ENCODE results near the gene SH3PXD2A.
A peak's percentile ranks its signal among the peaks of the same experiment; 100 is the strongest.

SH3PXD2A gene

DNA sequence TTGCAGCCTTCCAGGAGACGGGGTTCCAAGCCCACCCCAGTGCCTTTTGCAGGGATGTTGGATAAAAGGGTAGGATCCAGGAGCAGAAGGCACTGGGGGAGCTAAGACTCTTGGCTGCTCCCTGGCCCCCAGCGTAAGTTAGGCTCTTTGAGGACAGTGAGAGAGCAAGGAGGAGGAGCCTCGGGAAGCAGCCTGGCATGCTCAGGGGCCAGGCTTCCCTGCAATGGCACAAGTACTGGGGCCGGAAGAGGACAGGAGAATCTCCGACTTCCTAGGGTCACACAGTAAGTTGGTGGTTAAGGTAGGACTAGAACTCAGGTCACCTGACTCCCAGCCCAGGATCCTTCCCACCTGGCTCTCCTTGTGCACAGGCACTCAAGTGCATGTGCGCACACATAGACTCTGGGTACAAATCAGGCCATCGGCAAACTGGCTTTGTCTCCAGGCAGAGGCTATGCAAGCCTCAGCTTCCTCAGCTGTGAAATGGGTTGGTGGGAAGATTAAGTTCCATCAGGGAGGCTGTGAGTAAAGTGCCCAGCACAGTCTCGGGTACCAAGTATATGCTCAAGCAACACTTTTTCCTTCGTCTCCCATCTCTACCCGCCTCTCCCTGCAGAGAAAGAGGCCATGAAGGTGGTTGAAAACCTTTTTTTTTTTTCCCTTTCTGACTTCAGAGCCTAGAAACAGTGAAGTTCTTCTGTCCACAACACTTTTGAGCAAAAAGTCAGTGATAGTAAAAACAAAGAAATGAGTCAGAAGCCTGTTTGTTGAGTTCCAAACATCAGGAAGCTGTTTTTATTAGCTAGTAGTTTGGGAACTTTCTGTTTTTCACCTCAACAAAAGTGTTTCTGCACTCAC lies 282.8 kb downstream of the SH3PXD2A start:
- no peak for DNase-seq (ENCODE audit: extremely low read depth in 1 of 2, low read depth in 1 of 2)

DNA sequence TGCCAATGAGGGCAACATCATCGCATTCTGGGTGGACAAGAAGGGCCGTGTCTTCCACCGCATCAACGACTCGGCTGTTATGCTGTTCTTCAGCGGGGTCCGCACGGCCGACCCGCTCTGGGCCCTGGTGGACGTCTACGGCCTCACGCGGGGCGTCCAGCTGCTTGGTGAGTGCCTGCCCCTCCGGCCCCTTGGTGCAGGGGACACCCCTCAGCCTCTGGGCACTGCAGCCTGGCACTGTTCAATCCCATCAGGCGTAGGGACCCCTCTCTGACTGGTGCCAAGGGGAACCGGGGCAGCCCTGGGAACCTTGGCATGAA lies 283.8 kb downstream of the SH3PXD2A start:
- no peak for DNase-seq (ENCODE audit: extremely low read depth in 1 of 2, low read depth in 1 of 2)

GRCh38 chr10:103570844-103571655 lies 284.3 kb downstream of the SH3PXD2A start:
- DNase-seq (ENCODE audit: extremely low read depth in 1 of 2, low read depth in 1 of 2), result no peak

DNA sequence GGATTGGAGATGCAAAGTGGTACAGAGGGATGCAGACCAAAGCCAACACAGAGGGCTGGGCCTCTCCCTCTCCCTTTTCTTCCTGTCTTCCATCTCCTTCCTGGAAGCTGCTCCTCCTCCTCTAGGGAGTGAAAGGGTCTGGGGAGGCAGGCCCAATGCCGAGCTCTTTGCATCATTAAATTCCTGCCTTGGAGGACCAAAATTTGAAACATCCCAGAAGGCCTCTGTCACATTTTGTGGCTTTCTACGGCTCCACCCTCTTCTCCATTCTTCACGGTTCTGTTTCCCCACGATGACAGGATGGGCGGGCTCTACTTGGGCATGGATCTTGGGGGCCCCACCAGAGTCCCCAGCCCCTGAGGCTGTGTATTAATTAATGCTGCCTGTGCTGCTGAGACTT lies 285.5 kb downstream of the SH3PXD2A start:
- no peak for DNase-seq (ENCODE audit: extremely low read depth in 1 of 2, low read depth in 1 of 2)

DNA sequence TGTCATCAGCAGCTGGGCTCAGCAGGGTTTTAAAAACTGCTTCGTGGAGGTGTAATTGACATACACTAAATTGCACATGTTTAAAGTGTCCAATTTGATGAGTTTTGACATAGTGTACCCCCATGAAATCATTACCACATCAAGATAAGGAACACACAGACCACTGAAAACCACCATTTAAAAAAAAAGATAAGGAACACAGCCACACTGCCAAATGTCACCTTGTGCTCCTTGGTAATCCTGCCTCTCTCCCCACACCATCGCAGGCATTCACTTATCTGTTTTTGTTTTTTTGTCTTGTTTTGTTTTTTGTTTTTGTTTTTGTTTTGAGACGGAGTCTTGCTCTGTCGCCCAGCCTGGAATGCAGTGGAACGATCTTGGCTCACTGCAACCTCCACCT lies 286.9 kb downstream of the SH3PXD2A start:
- no peak for DNase-seq (ENCODE audit: extremely low read depth in 1 of 2, low read depth in 1 of 2)

DNA sequence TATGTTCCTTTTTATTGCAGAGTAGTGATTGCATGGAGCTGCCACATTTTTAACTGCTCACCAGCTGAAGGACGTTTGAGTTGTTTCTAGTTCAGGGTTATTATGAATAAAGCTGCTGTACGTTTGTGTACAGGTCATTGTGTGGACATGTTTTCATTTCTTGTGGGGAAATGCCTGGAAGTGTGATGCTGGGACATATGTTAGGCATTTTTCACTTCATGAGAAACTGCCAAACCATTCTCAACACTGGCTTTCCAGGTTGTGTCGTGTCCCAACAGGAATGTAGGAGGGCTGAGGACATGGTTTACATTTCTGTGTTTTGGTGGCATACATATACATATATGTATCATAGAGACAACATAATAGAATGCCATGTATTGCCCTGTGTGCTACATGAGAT lies 288.8 kb downstream of the SH3PXD2A start:
- no peak for DNase-seq (ENCODE audit: extremely low read depth in 1 of 2, low read depth in 1 of 2)

DNA sequence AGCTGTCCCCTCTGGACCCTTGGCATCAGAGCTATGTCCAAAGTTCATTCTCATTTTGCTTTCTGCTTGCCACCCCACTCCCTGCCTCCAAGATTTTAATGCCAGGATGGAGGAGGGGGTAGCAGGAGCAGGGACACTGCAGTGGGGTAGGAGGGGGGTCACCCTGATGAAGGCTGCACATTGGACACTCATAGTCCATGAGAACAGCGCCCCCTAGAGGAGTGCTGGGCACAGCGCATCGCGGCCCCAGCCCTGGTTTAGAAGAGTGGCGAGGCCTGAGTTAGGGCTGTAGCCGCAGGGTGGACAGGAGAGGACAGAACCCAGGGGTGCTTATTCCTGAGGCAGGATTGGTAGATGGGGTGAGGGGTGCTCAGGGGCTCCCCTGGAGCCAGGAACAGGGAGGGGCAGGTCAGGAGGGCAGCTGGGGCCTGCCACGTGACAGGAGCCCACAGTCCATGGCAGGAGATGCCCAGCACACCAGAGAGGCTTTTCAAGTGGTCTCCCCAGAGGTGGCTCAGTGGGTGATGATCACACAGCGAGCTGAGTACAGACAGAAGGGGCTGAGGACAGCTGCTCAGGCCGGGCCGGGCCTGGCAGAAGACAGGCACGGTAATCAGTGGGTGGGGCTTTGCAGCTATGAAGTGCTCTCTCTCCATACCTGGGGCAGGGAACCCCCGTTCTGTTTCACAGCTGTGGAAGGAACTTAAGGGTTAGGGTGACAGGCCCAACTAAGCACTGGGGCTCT lies 290.4 kb downstream of the SH3PXD2A start:
- DNase-seq (ENCODE audit: extremely low read depth in 1 of 2, low read depth in 1 of 2), result peak in 1 of 2 donors; percentile 36

GRCh38 chr10:103564116-103564501 lies 291.3 kb downstream of the SH3PXD2A start:
- no peak for DNase-seq (ENCODE audit: extremely low read depth in 1 of 2, low read depth in 1 of 2)

- no peak for DNase-seq (ENCODE audit: extremely low read depth in 1 of 2, low read depth in 1 of 2)
These were observed 291.9 kb downstream of the SH3PXD2A start for GRCh38 chr10:103563231-103564115.

- DNase-seq (ENCODE audit: extremely low read depth in 1 of 2, low read depth in 1 of 2), result no peak
These were observed 293.0 kb downstream of the SH3PXD2A start for GRCh38 chr10:103562383-103562782.

DNA sequence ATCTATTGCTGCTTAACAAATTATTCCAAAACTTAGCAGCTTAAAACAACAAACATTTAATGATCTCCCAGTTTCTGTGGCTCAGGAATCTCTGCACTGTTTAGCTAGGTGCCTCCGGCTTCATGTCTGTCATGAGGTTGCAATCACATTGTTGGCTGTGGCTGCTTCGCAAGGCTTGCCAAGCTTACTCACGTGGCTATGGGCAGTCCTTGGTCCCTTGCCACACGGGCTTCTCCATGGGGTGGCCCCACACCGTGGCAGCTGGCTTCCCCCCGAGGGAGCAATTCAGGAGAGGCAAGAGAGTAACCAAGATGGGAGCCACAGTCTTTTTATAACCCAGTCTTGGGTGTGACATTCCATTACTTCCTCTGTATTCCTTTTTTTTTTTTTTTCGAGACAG lies 294.5 kb downstream of the SH3PXD2A start:
- no peak for DNase-seq (ENCODE audit: extremely low read depth in 1 of 2, low read depth in 1 of 2)

GRCh38 chr10:103559776-103560175 lies 295.6 kb downstream of the SH3PXD2A start:
- no peak for DNase-seq (ENCODE audit: extremely low read depth in 1 of 2, low read depth in 1 of 2)

DNA sequence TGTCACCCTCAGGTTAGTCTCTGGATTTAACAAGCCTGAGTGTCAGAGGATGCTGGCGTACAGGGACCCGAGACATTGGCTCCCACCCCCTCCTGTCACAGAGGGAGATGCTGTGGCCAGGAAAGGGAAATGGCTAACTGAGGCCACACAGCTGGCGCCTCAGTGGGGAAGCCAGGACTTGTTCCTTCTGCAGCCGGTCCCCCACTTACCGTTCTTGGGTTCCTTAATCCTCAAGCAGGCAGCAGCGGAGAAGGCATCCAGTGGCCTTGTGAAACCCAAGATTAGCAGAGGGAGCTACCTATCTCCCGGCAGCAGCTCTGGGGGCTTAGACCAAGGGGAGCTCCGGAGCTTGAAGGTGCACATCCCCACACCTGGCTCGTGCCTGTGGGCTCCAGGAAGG lies 296.5 kb downstream of the SH3PXD2A start:
- DNase-seq (ENCODE audit: extremely low read depth in 1 of 2, low read depth in 1 of 2), result no peak

- no peak for DNase-seq (ENCODE audit: extremely low read depth in 1 of 2, low read depth in 1 of 2)
These were observed 297.9 kb downstream of the SH3PXD2A start for GRCh38 chr10:103557455-103557854.

DNA sequence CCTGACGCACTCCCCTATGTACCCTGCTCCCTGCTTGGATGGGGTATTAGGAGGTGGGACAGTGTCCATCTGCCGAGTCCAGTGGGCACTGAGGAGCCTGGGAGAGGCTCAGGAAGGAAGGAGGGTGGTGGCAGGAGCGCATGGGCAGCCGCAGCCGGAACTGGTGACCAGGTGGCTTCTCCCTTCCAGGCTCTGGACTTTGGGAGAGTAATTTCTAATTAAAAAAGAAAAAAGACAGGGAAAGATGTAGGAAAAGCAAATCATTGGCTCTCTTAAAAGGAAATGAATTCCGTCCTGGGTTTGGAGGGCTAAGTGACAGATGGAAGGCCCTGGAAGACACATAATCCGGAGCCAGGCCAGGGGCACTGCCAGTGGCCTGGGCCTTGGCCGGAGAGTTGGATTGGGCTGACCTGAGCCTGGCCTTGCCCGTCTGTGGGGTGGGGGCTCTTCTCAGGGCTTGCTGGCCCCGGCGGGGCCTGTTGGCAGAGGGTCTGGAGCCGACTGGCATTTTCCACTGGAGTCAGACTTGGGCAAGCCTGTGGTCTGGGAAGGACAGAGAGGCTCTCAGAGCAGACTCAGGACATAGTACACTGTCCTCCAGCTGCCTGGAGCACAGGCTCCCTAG lies 298.9 kb downstream of the SH3PXD2A start:
- no peak for DNase-seq (ENCODE audit: extremely low read depth in 1 of 2, low read depth in 1 of 2)

DNA sequence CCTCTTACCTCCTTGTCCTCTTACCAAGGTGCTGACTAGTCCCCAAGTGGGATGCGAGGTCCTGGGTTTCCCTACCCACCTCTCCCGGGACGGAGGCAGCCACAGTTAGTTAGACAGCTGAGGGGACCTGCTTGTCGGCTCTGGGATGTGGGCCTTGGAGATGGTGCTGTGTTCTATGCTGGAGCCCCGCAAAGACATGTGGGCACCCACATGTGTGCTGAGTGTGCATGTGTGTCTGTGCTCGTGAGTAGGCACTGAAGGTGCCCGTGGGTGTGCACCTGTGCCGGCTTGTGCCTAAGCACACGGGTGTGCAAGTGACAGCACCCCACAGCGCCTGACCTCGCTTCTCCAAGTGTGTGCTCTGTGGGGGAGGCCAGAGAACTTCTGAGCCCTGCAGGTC lies 299.7 kb downstream of the SH3PXD2A start:
- DNase-seq (ENCODE audit: extremely low read depth in 1 of 2, low read depth in 1 of 2), result no peak

DNA sequence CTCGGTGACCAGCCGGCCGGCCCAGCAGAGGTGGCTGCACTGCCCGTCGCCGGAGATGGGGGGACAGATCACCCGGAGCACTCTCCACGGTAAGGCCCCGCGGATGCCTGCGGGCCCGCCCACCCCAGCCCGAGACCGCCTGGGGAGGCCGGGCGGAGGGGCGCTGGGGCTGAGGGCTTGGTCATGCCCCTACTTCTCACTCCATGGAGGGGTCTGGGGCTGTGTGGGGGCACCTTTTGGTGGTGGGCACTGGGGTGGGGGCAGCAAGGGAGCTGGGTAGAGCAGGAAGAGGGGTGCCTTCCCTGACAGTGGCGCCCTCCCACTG lies 300.1 kb downstream of the SH3PXD2A start:
- no peak for DNase-seq (ENCODE audit: extremely low read depth in 1 of 2, low read depth in 1 of 2)

GRCh38 chr10:103554488-103555324 lies 300.7 kb downstream of the SH3PXD2A start:
- DNase-seq (ENCODE audit: extremely low read depth in 1 of 2, low read depth in 1 of 2), result no peak

DNA sequence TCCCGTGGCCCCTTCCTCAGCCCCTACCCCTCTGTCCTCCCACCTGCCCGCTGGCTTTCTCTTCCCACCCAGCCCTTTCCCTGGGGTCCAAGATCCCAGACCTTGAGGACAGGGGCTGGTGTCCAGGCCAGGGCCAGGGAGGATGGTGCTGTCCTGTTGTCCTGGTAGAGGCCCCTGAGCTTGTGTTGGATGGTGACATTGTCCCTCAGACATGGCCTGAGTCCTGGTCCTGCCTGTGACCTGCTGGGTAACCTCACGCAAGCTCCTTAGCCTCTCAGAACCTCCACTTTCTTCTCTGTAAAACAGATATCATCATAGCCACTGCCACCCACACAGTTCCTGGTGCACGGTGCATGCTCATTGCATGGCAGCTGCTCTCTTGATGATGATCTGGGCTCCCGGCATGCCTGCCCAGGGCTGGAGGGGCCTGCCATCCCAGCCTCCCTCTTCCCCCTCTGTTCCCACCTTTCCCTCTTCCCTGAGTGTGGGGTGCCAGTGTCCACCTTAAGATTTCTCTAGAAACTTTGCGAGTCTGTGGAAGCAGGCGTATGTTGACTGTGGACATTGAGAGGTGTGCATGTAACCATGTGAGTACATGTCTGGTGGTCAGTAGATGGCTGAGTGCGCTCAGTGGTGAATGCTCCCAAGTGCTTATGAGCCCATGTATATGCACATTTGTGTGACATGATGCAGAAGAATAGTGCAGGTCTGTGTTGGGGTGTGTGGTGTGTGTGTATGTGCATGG lies 301.5 kb downstream of the SH3PXD2A start:
- peak; percentile 26 to 64 for DNase-seq (ENCODE audit: extremely low read depth in 1 of 2, low read depth in 1 of 2)
